Medulla oblongata (tissue), 1 donor: ENCODE data around the gene ING3.
A peak's percentile ranks its signal among the peaks of the same experiment; 100 is the strongest.
"Not testable (repeated sequence)": the region's sequence is repeated elsewhere in the genome, so short reads cannot be mapped to it uniquely, and the experiment has no call there.

Experiments used
- DNase-seq: peaks from one replicate; pipeline ENCODE4 v3.0.0-alpha.2; 2015; ENCODE audit errors: extremely low spot score

Gene ING3

DNA sequence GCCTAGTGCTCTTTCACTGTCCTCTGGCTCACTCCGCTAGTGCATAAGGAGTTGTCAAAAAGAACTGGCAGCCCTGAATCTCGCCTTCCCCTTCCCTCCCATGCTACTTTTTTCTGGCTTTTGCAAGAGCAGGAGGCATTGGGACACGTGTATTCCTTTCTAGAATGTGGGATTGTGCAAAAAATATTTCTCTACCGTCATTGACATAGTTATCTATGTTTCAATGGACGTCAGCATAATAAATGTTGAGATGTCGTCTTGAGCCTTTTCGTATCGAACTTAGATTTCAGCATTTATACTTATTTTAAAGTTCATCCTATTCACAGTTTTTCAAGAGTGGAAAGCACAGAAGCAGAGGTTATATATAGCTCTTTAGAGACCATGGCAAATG is 727 bp downstream of the ING3 start:
- no peak for DNase-seq

DNA sequence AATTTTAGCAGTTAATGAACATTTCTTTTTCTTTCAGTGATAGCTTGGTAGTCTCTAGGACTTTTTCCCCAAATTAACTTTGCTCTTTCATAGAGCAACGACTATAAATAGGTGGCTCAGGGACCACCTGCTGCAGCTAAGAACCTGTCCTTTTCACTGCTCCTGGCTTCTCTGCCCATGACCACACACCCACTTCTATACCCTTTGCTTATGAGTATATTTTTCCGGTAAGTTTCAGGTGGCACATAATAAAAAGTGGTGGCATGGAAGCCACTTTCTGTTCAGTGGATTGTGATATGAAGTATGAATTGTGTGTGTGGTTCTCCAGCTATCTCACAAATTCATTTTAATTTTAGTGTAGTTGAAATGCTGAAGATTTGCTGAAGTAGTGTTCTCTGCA is 1.2 kb downstream of the ING3 start:
- no peak for DNase-seq

DNA sequence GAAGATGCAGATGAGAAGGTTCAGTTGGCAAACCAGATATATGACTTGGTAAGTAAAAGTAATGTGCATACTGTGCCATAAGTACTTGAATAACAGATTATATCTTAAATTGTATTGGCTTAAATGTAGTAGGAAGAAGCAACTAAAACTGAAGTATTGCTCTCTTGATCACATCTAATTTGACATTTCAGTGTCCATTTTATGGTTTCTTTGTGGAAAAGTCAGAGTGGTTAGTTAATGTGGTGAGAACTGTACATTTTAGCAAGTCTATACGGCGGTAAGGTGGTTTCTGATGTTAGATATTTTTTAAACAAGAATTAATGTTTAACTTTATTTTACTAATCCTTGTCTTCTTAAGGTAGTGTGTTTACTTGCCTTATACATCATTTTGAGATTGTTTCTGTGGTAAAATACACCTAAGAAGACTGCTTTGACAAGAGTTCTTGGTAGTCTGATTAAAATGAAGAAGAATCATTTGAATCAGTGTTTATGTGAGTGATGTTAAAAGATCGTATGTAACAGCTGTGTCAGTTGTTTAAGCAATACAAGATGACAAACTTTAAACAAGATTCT is 5.1 kb downstream of the ING3 start:
- no peak for DNase-seq

DNA sequence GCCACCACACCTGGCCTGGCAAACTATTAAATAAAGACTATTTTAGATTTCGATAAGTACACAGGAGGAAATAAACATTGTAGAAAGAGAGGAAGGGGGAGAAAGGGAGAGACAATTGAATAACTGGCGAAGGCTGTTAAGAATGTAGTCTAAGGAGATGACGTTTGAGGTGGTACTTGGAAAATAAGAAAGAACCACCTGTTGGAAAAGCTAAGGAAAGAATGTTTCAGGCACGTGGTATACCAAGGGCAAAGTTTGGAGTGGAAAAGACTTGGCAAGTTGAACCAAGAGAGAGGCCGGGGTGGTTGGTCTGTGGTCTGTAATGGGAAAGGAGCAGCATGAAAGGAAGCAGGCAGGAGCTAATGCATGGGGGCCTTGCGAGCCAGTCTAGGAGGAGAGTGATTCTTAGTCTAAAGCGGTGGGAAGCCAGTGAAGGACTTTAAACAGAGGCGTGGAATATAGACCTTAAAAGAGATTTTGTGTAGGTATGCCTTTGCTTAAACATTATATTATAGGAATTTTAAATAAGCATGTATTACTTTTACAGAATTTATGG is 9.4 kb downstream of the ING3 start:
- DNase-seq: no peak

DNA sequence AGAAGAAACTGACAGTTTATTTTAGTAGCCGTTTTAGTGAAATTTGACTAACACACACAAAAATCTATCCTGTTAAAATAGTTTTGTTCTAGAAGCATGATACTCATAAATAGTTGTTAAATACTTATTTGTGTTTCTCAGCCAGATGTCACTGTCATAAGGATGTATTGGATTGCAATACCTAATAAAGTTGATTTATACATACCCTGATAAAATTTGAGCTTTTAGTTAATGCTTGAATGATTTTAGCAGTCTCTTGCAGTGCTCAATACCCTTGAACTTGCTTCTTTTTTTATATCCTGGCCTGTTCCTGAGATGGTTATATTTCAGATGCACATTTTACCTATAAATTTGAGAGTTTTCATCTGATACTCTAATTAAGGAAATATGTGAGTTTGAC is 10.1 kb downstream of the ING3 start:
- DNase-seq: no peak

DNA sequence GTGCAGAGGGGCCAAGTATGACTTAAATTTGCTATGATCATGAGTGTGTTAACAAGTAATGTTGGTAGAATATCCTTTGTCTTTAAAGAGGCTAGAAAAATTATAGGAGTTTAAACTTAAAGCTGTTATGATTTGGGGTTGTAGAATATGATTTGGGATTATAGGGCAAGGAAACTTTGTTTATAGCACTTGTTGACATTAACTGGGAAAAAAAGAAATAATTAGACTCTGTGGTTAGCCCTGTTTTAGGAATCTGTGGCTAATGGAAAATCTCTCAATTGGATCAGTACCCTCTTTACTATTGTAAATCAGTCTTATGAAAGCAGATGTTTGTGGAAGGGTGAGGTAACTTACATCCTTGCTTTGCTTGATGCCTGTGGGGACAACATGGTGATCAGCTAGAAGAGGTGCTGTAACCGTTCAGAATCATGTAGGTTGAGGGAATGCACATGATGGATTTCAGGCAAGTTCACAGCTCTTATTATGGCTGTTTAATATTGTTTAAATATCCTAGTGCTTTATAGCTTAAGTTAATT is 11.1 kb downstream of the ING3 start:
- no peak for DNase-seq

DNA sequence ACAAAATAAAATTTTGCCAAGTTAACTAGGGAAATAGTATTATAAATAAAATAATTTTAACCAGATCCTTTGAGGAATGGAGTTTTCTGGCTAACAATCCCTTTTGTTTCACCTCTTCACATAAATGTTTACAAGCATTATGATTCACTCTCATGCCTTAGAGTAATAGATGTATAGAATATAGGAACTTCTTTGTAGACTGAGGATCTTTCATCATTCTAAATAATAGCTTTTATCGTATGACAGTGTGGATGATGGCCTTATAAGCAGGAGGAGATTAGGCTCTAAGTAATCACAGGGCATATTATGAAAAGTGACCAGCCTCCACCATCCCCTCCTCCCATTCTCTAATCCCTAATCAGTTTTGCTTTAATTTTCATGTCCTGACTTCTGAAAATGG is 13.5 kb downstream of the ING3 start:
- no peak for DNase-seq

DNA sequence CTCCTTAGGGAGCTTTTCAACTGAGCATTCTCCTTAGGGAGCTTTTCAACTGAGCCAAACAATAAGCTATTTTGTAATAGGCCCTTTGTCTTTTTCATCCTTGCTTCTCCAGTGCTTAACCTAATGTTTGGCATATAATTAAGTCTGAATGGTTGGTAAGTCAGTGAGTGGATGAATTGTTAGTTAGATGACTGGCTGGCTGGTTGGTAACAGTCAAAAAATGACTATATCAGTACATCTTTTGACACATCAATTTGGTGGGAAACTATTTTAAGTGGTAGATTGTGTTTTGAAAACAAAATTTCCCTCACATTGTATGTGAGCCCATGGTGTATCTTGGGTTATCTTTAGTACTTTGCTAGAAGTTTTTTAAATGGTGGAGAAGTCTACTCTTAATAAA is 16.4 kb downstream of the ING3 start:
- DNase-seq: no peak

DNA sequence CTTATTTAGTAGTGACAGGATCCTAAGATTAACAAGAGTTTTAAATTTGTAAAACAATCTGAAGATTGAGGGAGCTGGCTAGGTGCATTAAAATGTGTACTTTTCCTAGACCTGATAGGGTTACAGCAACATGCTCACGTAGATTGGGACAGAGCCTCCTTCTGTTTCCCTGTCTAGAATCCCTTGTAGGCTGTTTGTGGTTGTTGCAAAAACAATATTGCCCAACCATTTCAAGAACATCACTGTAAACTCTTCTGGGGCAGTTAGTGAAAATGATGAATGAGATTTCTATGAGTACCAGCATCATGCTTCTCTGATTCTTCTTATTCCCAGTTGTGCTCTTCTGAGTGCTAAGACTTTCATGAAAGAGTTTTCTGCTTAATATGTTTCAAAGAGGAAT is 23.3 kb downstream of the ING3 start:
- DNase-seq: no peak

DNA sequence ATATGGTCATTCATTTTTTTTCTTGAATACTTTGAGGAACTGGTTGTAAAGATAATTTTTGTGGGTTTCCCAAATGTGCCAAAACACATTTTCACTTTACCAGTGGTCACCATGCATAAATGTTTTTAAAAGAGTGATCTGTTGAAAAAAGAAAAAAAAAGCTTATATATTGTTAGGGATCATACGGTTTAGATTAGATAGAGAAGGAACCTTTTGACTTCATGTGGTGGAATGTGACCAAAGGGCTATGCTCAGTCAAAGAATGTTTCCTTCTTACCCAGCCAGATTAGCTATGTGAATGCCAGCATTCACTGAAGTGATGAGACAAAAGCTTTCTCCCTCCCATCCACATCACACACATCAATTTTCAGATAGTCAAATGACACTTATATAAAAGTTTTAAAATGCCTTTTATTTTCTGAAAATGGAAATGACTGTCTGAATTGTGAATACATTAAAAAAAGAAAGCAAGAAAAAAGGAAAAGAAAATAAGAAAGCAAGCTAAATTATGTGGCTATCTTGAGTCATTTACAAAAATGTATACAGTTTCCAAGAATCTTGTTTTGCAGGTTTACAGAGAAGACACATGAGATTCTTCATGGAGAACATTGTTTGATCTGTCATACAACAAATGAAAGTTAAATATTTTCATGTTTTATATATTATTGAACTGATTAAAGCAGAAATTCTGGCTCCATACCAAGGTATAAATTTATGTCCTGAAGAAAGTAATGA is 29.4 kb downstream of the ING3 start:
- DNase-seq: no peak

DNA sequence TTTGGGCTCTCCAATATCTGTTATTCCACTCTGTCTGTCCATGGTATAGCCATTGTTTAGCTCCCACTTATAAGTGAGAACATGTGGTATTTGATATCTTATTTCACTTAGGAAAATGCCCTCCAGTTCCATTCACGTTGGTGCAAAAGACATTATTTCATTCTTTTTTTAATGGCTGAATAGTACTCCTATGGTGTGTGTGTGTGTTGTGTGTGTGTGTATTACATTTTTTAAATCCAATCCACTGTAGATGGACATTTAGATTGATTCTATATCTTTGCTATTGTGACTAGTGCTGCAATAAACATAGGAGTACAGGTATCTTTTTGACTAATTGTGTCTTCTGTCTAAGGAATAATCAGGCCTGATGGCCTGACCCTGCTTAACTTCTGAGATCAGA is 30.5 kb downstream of the ING3 start:
- no peak for DNase-seq

DNA sequence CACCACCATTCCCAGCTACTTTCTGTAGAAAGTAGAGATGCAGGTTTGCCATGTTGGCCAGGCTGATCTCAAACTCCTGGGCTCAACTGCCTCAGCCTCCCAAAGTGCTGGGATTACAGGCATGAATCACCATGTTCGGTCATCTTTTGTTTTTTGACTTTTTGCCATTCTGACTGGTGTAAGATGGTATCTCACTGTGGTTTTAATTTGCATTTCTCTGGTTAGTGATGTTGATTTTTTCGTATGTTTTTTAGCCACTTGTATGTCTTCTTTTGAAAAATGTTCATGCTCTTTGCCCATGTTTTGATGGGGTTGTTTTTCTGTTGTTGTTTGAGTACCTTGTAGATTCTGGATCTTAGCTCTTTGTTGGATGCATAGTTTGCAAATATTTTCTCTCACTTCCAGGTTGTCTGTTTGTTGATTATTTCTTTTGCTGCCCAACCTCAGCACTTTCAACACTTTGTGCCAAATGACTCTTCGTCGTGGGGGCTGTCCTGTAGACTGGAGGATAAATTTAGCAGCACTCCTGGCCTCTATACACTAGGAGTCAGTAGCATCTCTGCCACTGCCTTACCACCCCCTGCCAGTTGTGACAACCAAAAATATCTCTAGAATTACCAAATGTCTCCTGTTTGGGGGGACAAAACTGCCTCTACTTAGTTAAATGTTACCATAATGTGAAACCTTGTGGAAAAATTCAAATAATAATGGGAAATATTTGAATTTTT is 31.5 kb downstream of the ING3 start:
- no peak for DNase-seq

DNA sequence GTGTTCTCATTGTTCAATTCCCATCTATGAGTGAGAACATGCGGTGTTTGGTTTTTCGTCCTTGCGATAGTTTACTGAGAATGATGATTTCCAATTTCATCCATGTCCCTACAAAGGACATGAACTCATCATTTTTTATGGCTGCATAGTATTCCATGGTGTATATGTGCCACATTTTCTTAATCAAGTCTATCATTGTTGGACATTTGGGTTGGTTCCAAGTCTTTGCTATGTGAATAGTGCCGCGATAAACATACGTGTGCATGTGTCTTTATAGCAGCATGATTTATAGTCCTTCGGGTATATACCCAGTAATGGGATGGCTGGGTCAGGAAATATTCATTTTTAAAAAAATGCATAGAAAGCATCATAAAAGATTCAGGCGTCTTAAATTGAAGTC is 33.0 kb downstream of the ING3 start:
- DNase-seq: not testable (repeated sequence)

DNA sequence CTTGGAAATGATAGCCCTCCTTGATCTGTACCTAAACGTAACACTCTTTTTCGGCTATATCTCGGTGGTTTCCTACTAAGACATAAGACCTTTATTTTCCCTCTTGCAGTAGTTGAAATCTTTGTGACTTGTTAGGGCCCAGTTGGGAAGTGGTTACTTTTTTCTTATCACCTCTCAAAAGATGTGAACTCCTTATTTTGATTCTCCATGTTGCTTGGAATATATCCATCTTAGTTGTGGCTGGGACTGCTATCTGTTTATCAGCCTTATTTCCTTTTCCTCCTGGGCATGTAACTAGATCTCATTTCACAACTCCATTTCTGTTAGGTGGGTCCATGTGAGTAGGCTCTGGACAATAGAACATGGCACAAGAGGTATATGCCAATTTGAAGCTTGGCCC is 33.8 kb downstream of the ING3 start:
- DNase-seq: no peak

DNA sequence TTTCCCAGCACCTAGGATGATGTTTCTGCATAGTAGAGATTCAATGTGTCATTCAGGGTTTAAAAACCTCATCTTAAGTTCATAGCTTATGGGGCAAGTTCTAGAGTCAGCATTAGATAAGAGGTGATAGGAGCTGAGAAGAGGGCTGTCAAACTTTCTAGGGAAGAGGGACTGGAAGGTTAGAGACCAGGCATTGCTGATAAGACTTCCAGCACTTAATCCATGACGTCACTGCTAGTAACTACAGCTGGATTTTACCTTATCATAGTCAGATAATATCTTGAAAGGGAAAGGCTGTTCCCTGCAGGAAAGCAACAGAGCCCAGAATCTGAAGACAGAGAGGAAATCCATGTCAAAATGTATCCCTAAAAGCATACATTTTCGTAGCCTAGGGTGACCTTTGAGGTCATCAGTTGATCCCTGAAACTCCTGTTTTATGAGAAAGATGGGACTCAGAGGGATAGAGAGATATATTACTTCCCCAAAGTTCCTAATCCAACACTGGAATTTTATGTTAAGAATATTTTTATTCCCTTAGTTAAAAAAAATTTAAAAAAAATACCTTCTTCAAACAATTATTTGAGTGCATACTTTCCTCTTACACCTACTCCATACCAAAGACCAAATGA is 34.7 kb downstream of the ING3 start:
- DNase-seq: no peak

DNA sequence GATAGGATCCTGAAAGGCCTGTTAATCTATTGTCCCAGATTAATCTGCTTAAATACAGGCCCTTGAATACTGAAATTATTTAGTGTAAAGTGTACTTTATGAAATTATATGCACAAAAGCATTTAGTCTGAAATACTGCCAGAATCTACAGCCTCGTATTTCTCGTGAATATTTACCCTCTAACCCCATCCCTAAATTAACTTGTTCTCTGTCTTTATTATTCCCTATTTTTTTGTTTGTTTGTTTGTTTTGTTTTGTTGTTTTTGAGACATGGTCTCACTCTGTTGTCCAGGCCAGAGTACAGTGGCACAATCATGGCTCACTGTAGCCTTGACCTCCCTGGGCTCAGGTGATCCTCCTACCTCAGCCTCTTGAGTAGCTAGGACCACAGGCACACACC is 35.3 kb downstream of the ING3 start:
- no peak for DNase-seq

DNA sequence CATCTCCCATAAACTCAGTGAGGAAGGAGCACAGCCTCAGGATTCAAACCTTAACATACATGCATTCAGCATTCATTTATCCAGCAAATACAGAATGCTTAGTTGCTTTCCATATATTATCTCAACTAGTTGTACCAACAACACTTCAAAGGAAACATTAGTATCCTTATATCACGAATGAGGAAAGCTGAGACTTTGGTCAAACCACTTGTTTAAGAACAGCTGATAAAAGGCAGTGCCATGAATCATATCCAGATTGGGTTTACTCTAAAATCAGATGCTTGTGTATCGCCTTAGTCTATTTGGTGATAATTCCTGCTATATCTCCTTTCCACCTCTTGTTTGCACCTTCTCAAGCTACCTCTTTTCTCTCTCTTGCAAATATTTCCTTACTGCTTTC is 36.1 kb downstream of the ING3 start:
- DNase-seq: no peak

DNA sequence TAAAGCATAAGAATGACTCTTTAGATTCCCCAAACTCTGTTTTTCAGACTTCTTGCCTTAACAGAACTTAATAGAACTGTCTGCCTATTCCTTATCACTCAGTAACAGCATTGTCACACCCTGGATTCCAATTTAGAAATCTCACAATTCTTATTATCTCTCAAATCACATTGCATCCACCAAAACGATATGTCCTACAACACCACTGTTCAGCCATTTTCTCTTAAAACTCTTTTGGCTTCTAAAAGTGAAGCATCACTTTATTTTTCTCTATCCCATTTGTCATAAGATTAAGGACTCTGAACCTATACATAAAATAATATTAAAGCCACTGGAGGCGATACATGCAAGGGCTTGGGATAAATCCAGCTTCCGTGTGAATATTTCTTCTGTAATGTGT is 36.7 kb downstream of the ING3 start:
- no peak for DNase-seq

DNA sequence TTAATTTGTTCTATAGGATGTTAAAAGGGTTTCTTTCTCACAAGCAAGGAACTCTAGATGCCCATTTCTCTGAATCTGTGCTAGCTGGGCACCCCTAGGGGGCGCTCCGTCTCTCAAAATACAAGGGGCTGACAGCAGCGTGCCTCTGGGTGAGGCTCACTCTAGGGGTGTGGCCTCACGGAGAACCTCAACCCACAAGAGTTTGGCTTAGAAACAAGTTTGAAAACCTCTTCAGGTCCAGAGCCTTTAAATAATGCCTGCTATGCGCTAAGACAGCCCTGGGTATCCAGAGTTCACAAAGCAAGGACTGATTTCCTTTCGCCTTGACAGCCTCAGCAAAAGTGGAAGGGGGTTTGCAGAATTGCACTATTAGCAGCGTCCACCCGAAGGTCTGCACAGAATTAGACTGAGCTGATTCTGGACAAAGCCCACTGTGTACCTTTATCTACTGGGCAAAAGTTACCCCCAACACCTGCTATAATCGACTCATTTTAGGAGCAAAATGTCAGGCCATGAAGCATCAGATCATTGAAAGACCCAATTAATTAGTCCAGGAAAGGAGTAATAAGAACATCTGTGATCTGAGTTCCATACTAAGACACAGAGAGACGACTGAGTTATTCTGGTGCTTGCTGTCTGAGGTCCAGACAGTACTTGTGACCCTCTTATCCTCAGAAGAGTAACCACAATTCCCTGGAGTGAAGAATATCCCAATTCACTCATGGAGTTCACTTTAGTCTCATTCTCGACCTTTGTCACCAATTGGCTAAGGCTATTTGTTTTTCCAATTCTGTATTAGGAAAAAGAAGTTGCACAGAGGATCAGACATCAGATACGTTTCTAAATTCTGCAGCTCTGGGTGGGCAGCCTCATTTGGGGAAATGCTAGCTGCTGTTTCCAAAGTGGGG is 37.4 kb downstream of the ING3 start:
- peak; percentile 96 for DNase-seq

DNA sequence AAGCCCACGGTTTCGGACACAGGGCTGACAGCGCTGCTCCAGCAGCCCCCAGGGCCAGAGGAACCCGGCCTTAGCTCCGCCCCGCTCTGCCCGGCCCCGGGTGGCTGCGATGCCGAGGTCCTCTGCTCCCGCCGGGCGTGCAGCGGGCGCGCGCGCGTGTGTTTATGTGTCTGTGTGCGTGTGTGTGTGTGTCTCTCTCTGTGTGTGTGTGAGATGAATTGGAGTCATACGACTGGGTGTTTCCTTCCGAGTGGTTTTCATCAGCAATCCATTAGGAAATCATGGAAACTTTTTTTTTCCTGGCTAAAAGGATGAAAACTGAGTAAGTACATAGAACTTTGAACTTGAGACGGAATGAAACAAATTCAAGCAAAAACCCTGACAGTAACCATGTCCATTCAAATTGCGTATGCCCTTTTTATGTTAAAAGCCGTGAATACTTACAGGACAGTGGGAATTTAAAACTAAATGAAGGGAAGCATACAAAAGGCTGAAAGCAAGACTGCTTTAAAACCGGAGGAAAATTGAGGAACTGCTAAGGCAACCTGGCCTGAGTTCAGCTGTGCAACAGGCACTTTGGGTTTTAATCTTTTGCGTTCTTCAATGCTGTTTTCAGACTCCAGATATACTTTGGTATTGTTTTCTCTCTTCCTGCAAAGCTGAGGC is 38.1 kb downstream of the ING3 start, which contains the start of gene CPED1:
Gene CPED1 (plus strand): TSS at position 121 of the 666 bp plus-strand sequence. CDS start 911 bp downstream, outside the sequence.
- DNase-seq: peak; percentile 47
